Measurements from ENCODE around the gene FOLR1.
"Not testable (repeated sequence)": the region's sequence is repeated elsewhere in the genome, so short reads cannot be mapped to it uniquely, and the experiment has no call there.

FOLR1 gene

DNA sequence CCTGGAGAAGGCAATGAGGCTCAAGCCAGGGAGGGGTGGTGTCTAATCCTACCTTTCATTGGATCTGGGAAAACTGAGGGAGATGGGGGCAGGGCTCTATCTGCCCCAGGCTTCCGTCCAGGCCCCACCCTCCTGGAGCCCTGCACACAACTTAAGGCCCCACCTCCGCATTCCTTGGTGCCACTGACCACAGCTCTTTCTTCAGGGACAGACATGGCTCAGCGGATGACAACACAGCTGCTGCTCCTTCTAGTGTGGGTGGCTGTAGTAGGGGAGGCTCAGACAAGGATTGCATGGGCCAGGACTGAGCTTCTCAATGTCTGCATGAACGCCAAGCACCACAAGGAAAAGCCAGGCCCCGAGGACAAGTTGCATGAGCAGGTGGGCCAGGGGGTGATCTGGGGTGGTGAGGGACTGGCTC lies at the start of gene FOLR1:
Gene FOLR1 (plus strand): TSS at position 180 of the 421 bp plus-strand sequence. CDS start 34 bp downstream, at position 214.
- no peak for DNase-seq

DNA sequence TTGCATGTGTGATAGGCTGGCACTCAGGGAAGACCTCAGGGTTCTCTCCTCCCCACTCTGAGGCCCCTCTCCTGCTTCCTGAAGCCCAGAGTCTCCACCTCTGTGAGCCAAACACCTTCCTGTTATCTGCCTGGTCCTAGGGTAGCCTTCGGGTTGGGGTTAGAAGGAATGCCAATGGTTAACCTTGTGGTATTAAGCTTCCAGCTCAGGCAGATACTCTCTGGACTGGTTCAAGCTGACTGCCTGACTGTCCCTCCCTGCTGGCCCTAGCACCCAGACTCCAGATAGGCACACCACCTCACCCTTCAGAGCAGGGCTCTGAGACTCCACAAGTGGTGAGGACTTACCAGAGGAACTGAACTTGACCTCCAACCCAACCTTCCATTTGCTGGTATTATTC lies 49.4 kb upstream of the FOLR1 start:
- DNase-seq, result not testable (repeated sequence)

- no peak for DNase-seq
Observed at GRCh38 chr11:72144807-72145565, 47.0 kb upstream of the FOLR1 start.

DNA sequence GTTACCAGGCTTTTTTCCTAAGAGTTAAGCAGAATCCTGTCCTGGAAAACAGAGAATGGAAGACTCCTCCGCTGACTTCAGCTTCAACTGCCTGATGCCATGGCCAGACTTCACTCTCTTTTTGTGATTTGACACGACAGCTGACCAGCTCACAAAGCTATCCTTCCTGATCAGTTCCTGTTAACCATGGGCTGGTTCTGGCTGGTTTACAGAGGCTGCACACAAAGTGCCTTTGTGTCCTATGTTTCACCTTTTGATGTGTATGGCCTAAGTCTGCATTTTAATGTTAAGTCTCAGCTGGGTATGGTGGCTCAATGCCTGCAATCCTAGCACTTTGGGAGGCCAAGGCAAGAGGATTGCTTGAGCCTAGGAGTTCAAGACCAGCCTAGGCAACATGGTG lies 45.3 kb upstream of the FOLR1 start:
- DNase-seq, result no peak

GRCh38 chr11:72150882-72151281 lies 41.1 kb upstream of the FOLR1 start:
- no peak for DNase-seq

DNA sequence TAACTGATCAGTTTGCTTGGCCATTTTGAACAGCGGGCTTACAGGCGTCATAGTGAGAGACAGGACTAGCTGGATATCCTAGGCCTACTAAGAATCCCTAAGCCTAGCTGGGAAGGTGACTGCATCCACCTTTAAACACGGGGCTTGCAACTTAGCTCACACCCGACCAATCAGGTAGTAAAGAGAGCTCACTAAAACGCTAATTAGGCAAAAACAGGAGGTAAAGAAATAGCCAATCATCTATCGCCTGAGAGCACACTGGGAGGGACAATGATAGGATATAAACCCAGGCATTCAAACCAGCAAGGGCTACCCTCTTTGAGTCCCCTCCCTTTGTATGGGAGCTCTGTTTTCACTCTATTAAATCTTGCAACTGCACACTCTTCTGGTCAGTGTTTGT lies 38.1 kb upstream of the FOLR1 start:
- not testable (repeated sequence) for DNase-seq

DNA sequence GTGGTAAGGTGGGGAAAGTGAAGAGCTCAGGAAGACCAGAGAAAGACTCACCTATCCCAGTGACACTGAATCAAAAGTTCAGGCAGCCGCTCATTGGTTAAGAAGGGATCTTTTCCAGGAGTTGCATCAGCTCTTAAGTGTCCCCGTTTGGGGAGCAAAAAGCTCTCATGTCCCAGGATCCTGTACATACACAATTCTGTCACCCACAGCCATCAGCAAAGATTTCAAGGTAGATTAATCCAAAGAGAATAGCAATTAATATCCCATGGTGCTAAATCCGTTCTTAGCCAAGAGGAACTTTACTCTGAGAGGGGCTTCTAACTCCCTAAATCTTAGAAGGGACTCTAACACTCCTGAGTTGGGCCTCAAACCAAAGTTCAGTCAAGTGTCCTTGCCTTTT lies 37.1 kb upstream of the FOLR1 start:
- DNase-seq, result no peak

- DNase-seq, result no peak
Observed at GRCh38 chr11:72155751-72156150, 36.2 kb upstream of the FOLR1 start.

DNA sequence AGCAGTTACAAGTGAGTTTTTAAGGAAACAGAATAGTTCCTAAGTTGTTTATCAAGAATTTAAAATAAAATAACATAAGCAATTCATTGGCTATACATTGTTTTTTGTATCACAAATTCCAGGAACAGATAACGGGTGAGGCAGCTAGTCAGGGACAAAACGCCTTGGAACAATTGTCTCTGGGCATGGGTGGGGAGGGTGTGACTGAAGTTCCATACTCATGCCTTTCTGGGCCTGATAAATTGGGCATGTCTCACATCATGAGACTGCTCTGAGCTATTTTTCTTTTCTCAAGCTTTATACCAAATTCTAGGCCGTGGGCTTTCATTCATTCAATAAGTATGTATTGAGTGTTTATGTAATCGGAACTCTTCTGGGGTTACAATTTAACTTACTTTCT lies 34.8 kb upstream of the FOLR1 start:
- no peak for DNase-seq

DNA sequence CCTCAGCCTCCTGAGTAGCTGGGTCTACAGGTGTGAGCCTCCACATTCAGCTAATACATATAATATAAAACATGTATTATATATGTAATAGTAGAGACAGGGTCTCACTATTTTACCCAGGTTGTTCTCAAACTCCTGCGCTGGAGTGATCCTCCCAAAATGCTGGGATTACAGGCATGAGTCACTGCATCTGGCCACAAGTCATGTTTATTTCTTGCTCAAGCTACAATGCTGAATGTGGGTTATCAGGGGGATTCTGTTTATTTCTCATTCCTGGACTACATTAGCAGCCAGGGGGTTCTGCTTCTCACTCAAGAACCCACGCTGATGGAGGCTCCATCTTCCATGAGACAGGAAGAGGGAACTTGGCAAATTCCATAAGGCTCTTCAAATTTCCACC lies 31.6 kb upstream of the FOLR1 start:
- DNase-seq, result no peak

- no peak for DNase-seq
Observed at GRCh38 chr11:72162891-72163492, 28.9 kb upstream of the FOLR1 start.

GRCh38 chr11:72164187-72164586 lies 27.8 kb upstream of the FOLR1 start:
- DNase-seq, result not testable (repeated sequence)

GRCh38 chr11:72169046-72169555 lies 22.8 kb upstream of the FOLR1 start:
- DNase-seq, result not testable (repeated sequence)

- peak; percentile 1 to 44 for DNase-seq
Observed at GRCh38 chr11:72169754-72170153, 22.2 kb upstream of the FOLR1 start.

- DNase-seq, result not testable (repeated sequence)
Observed at GRCh38 chr11:72172043-72172442, 19.9 kb upstream of the FOLR1 start.

DNA sequence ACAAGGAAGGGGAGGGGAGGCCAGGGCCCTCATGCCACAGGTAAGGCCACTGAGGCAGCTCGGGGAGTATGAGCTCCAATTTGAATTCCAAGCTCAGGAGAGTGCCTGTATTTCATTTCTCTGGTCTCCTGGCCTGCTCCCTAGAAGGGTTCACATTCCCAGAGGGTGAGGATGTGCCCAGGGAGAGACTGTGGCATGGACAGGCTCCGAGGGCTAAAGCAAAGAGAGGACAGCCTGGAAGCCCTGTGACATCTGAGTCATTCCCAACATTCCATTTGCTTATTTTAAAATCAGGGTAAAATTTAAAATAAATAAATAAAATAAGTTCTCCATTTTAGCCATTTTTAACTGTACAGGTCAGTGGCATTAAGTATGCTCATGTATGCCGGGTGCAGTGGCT lies 18.6 kb upstream of the FOLR1 start:
- no peak for DNase-seq

DNA sequence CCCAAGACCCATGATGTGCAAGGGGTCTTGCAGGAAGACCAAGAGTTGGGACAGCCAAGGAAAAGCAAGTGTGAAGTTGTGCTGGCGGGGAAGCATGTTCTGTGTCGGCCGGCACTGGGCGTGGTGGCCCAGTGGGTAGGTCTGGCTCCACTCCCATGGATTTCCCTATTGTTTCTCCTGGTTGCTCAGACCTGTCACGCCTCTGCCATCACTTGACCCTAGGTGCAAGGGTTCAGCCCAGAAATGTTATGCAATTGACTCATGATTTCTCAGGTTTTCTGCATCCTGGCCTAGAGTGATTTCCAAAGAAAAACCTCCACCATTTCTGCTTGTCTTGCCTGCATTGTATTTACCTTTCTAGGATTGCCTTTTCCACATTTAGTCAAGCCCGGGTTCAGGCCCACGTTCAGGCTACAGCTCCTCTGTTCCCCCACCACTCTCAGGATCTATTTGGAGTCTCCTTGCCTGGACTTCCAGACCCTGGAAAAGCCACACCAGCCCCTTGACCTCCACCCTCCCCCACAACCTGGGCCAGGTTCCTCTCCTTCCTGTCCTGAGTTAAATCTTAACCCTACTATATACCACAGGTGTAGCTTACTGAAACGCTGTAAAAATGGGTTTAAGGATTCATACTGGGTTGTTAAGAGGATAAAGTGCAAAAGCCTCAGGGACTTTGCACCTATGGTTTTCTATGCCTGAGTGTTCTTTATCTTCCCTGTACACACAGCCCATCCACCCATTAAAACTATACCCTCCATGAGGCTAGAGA lies 17.5 kb upstream of the FOLR1 start:
- no peak for DNase-seq

- DNase-seq, result no peak
Observed at GRCh38 chr11:72177656-72178055, 14.3 kb upstream of the FOLR1 start.

DNA sequence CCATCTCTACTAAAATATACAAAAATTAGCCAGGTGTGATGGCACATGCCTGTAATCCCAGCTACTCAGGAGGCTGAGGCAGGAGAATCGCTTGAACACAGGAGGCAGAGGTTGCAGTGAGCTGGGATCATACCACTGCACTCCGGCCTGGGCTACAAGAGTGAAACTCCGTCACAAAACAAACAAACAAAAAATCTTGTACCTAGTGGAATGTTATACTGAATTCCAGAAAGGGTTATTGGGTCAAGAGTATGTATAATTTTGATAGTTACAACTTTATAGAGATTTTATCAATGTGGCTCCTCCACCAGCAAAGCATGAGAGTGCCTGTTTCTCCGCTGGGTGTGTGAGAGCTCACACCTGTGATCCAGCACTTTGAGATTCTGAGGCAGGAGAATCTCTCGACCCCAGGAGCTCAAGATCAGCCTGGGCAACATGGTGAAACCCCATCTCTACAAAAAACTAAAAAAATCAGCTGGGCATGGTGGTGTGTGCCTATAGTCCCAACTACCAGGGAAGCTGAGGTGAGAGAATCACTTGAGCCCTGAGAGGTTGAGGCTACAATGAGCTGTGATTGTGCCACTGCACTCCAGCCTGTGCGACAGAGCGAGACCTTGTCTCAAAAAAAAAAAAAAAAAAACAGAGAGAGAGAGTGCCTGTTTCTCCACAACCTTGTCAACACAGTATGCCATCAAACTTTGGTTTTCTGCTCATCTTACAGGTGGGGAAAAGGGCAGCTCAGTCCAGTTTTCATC lies 12.7 kb upstream of the FOLR1 start:
- DNase-seq, result no peak

GRCh38 chr11:72179804-72180396 lies 12.0 kb upstream of the FOLR1 start:
- DNase-seq, result no peak

DNA sequence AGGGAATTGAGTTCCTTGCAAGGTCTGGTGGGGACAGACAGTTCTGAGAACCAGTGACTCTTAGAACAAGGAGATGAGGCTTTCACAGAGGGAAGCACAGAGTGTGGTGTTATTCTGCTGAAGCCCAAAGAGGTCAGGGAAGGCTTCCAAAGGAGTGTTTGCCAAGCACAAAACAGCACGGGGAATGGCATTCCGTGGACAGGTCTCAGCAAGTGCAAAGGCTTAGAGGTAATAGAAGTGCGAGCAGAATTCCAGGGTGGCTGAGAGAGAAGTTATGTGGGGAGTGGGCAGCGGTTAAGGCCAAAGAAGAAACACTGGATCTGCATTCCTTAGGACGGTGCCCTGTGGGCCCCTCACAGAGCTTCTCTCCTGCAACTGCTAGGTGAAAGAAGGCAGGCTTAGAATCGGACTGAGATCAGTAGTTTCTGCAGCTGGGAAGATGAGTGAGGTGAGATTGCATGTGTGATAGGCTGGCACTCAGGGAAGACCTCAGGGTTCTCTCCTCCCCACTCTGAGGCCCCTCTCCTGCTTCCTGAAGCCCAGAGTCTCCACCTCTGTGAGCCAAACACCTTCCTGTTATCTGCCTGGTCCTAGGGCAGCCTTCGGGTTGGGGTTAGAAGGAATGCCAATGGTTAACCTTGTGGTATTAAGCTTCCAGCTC lies 10.9 kb upstream of the FOLR1 start:
- DNase-seq, result not testable (repeated sequence)

DNA sequence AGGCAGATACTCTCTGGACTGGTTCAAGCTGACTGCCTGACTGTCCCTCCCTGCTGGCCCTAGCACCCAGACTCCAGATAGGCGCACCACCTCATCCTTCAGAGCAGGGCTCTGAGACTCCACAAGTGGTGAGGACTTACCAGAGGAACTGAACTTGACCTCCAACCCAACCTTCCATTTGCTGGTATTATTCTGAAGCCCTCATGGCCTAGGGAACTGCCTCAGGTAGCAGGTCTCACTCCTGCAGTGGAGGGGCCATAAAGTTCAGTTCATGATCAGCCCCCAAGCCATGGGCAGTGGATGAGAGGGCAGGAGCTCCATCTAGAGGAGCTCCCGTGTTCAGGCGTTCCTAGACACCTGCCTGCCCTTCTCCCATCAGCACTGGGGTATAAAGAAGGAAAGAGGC lies 10.4 kb upstream of the FOLR1 start:
- not testable (repeated sequence) for DNase-seq

All from hippocampal formation (tissue), 2 donors.